Sciatic nerve (tissue), 2 donors: ENCODE data around the gene ECSIT. TPM values are rescaled to one million over a fixed set of nuclear protein-coding genes. Genes with fewer than 3 reads are reported as not detected.

Experiments
- ATAC-seq: fragments of 200-7000 bp; cut with Tn5 transposase; one replicate; pipeline ENCODE4 v1.9.1; 2020; ENCODE audit warnings: mild to moderate bottlenecking, moderate library complexity
- DNase-seq: peaks from one replicate; pipeline ENCODE4 v3.0.0-alpha.2; 2020; ENCODE audit warnings: low spot score
- intact Hi-C: fragments of 100-400 bp; cut with DNase I; formaldehyde crosslinking; loops from one replicate; pipeline ENCODE4 v1.14.2; 2022
- total RNA-seq: library from RNA; stranded (reverse); fragmentation: NEBNext Ultra II Directional; extraction: Animal tissue kit (Norgen Biotek cat#: 25700); gene quantifications from one replicate; pipeline ENCODE4 v1.2.1, GENCODE V29; 2021
- donor health status: DM: no; HTN: no; CAD: no.
- donor health status: DM: no; HTN: no; CAD: no.

Gene ECSIT
- total RNA-seq, 1 donor from 2014 or later: 25.8 TPM

DNA sequence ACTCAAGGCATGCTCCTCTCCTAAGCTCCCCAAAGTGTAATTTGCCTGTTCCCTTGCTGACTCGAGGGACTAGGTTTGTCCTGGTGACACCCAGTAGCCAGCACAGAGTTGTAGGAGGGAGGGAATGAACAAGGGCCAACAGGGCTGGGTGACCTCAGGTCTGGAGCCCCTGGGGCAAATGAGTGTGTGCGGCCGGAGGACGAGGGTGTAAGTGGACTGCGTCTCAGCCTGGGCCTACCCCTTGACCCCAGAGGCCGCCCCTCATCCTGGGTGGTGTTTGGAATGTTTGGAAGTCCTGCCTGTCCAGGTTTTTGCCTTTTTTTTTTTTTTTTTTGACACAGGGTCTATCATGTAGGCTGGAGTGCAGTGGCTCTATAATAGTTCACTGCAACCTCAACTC is 22.0 kb downstream of the ECSIT start:
- intact Hi-C loops: no loop called here
- no peak for DNase-seq

DNA sequence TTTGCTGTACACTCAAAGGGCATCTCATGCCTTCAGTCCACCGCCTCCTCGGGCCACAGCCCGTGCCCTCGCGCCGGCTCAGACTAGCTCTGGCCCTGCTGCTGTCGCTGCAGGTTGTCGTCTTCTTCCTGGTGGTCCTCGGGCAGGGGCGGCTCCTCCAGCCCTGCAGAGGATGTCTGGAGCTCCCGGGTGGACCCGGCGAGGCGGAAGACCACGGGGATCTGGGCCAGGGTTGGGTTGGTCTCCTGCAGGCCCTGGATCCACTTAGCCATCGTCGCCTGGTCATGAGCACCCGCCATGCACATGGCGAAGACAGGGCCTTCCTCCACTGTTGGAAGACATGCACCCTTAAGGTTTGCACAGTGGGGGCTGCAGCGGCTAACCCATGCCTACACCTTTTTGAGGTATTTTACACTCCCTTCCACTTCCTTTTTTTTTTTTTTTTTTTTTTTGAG is 22.8 kb downstream of the ECSIT start:
- ATAC-seq (peak; percentile 63), DNase-seq (no peak)
- intact Hi-C loops: no loop called here

More for the DNA sequence above, 22.0 kb downstream of the ECSIT start:
- ATAC-seq: no peak

- intact Hi-C loops: no loop called here
- peak; percentile 88 for ATAC-seq
- DNase-seq: peak; percentile 97
Observed at GRCh38 chr19:11505504-11506100, 23.3 kb downstream of the ECSIT start, which contains the start of gene ZNF653. Gene ZNF653, minus strand, starts transcription at chr19:11505839. Its CDS starts 53 bp downstream, at chr19:11505786.

GRCh38 chr19:11505032-11505503 is 23.9 kb downstream of the ECSIT start:
- intact Hi-C loops: no loop called here
- peak; percentile 98 for DNase-seq
- ATAC-seq: peak; percentile 96

DNA sequence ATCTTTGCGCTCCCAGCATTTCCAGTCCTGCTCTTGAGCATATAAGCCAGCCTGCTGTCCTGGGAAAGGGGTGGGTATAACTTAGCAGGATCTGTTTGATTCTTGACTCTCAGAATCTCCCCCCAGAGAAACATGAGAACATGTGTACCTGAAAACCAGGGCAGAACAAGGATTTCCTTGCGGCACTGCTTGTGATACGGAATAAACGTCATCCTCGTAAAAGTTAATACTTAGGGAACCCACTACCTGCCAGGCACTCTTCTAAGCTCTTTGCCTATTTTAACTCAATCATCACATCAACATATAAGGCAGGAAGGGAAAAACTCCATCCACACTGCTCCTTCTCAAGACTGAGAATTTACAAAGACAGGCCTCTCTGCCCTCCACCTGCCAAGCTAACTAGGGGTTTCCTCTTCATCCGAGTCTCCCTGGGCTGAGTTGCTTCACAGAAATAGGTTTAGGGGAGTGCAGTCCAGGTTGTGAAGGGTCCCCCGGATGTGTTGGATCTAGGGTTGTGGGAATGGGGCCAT is 24.4 kb downstream of the ECSIT start:
- intact Hi-C loops: no loop called here

GRCh38 chr19:11499890-11500420 is 29.0 kb downstream of the ECSIT start:
- DNase-seq: no peak
- ATAC-seq: no peak
- intact Hi-C loops: no loop called here

More for the DNA sequence above, 24.4 kb downstream of the ECSIT start:
- DNase-seq (no peak), ATAC-seq (no peak)

GRCh38 chr19:11499220-11499726 is 29.7 kb downstream of the ECSIT start:
- DNase-seq (no peak), ATAC-seq (no peak)
- intact Hi-C loops: no loop called here

- intact Hi-C loops: no loop called here
- DNase-seq (peak; percentile 80), ATAC-seq (peak; percentile 63)
Observed at GRCh38 chr19:11496391-11497163, 32.4 kb downstream of the ECSIT start.

GRCh38 chr19:11495885-11496284 is 33.0 kb downstream of the ECSIT start:
- ATAC-seq (no peak), DNase-seq (no peak)
- intact Hi-C loops: no loop called here

DNA sequence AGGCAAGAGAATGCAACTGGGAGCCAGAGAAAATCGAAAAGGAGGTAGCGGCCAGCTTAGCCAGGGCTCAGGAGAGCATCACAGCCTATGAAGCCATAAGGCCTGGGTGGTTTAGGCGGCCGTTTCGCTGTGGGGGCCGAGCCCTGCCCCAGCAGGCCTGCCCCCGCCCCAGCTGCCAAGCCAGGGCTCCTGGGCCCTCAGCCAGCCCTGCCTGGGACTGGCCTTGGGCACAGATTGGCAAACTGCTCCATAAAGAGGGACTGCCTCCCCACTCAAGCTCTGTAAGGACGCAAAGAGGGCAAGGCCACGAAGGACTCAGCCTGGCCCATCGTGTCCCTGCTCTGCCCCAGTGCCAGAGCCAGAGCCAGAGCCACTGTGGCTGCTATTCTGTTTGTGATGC is 33.5 kb downstream of the ECSIT start:
- DNase-seq: no peak
- no peak for ATAC-seq
- intact Hi-C loops: no loop called here

GRCh38 chr19:11494634-11495285 is 34.2 kb downstream of the ECSIT start:
- ATAC-seq (no peak), DNase-seq (no peak)
- intact Hi-C loops: no loop called here

DNA sequence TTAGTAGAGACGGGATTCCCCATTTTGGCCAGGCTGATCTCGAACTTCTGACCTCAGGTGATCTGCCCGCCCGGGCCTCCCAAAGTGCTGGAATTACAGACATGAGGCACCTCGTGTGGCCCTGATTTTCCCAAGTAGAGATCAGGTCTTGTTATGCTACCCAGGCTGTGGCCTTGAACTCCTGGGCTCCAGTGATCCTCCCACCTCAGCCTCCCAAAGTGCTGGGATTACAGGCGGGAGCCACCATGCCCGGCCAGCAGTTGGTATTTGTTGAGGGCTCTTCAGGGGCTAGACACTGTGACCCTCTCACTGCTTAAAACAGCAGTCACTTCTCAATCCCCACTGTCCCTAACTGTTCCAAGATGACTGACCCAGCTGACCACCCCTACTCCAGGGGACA is 39.6 kb downstream of the ECSIT start:
- ATAC-seq (no peak), DNase-seq (no peak)
- intact Hi-C loops: no loop called here

GRCh38 chr19:11486661-11487503 is 42.1 kb downstream of the ECSIT start:
- intact Hi-C loops: no loop called here
- no peak for ATAC-seq
- DNase-seq: no peak

GRCh38 chr19:11485245-11485837 is 43.6 kb downstream of the ECSIT start:
- intact Hi-C loops: no loop called here
- DNase-seq (no peak), ATAC-seq (no peak)

- intact Hi-C loops: no loop called here
- DNase-seq (no peak), ATAC-seq (no peak)
Observed at GRCh38 chr19:11483366-11484111, 45.4 kb downstream of the ECSIT start.

- intact Hi-C loops: no loop called here
- DNase-seq (peak; percentile 86), ATAC-seq (peak; percentile 88)
Observed at GRCh38 chr19:11482384-11483050, 46.4 kb downstream of the ECSIT start.
